ENCODE results near the gene VPS52.

GRCh38 chr6:33271468-33272274, at the start of gene VPS52, which contains the start of gene RPS18:
- TF ChIP-seq CTCF (IDR thresholded peaks at IDR 0.05; ENCODE audit: insufficient read depth, low read depth, low read length) (no peak), EZH2 (IDR thresholded peaks at IDR 0.05; ENCODE audit: insufficient read depth, low read length) (no peak)

Measured in astrocyte (in vitro differentiated cells and primary cell).